ENCODE data around the gene PI16.
"Not testable (repeated sequence)": the region's sequence is repeated elsewhere in the genome, so short reads cannot be mapped to it uniquely, and the experiment has no call there.

PI16 gene

GRCh38 chr6:36976509-36976908 is 22.0 kb downstream of the PI16 start:
- DNase-seq = no peak

- no peak for DNase-seq
Measured at GRCh38 chr6:36976931-36977330, 22.4 kb downstream of the PI16 start.

GRCh38 chr6:36977470-36977941 is 23.0 kb downstream of the PI16 start:
- DNase-seq = no peak

- no peak for DNase-seq
Measured at GRCh38 chr6:36978421-36979346, 24.1 kb downstream of the PI16 start.

GRCh38 chr6:36979347-36979742 is 24.8 kb downstream of the PI16 start:
- DNase-seq = peak; percentile 53 to 84

GRCh38 chr6:36980129-36980528 is 25.6 kb downstream of the PI16 start:
- peak in 1 of 2 donors; percentile 2 for DNase-seq

GRCh38 chr6:36980876-36981619 is 26.5 kb downstream of the PI16 start:
- no peak for DNase-seq

- no peak for DNase-seq
Measured at GRCh38 chr6:36983538-36983937, 29.0 kb downstream of the PI16 start.

- peak in 1 of 2 donors; percentile 19 for DNase-seq
Measured at GRCh38 chr6:36984581-36985416, 30.3 kb downstream of the PI16 start.

- DNase-seq = no peak
Measured at GRCh38 chr6:36985417-36985807, 30.9 kb downstream of the PI16 start.

GRCh38 chr6:36985808-36986703 is 31.5 kb downstream of the PI16 start, which contains the start of gene MTCH1:
TSS of gene MTCH1 (minus strand) at chr6:36986196. CDS start at chr6:36986173, 23 bp downstream.
- peak; percentile 92 for DNase-seq

GRCh38 chr6:36986704-36987047 is 32.1 kb downstream of the PI16 start:
- peak in 1 of 2 donors; percentile 56 for DNase-seq

GRCh38 chr6:36989264-36989663 is 34.7 kb downstream of the PI16 start:
- no peak for DNase-seq

- not testable (repeated sequence) for DNase-seq
Measured at GRCh38 chr6:36990401-36990800, 35.9 kb downstream of the PI16 start.

GRCh38 chr6:36997811-36998722 is 43.5 kb downstream of the PI16 start:
- peak; percentile 56 to 68 for DNase-seq

GRCh38 chr6:36998723-36999038 is 44.1 kb downstream of the PI16 start:
- no peak for DNase-seq

- DNase-seq = no peak
Measured at GRCh38 chr6:36999061-36999750, 44.7 kb downstream of the PI16 start.

GRCh38 chr6:36999751-37000125 is 45.2 kb downstream of the PI16 start:
- no peak for DNase-seq

- no peak for DNase-seq
Measured at GRCh38 chr6:37004044-37004980, 49.8 kb downstream of the PI16 start.
